Measurements from ENCODE around the gene CLDN12.
"Not testable (repeated sequence)": the region's sequence is repeated elsewhere in the genome, so short reads cannot be mapped to it uniquely, and the experiment has no call there.

The CLDN12 gene

DNA sequence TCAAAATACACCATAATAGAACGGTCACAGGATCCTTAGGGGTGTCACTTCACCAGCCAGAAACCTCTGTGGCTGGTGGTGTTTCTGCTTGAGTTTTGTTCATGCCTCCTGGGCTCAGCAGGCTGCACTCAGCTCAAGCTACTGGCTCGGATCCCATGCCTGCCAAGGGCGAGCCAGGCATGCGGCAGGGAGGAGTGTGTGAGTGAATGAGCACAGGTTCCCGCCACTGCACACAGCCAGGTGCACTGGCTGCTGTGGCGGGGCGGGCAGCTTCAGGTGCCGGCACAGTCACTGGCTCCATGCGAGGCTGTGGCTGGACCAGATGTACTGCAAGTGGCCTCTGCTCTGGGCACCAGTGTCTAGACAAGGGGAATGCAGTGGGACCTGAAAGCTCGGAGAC lies 29.5 kb downstream of the CLDN12 start:
- no peak for DNase-seq (ENCODE audit: low read depth, low spot score)

GRCh38 chr7:90433221-90433620 lies 30.0 kb downstream of the CLDN12 start:
- no peak for DNase-seq (ENCODE audit: low read depth, low spot score)

- no peak for DNase-seq (ENCODE audit: low read depth, low spot score)
Observed at GRCh38 chr7:90445633-90446032, 42.4 kb downstream of the CLDN12 start.

DNA sequence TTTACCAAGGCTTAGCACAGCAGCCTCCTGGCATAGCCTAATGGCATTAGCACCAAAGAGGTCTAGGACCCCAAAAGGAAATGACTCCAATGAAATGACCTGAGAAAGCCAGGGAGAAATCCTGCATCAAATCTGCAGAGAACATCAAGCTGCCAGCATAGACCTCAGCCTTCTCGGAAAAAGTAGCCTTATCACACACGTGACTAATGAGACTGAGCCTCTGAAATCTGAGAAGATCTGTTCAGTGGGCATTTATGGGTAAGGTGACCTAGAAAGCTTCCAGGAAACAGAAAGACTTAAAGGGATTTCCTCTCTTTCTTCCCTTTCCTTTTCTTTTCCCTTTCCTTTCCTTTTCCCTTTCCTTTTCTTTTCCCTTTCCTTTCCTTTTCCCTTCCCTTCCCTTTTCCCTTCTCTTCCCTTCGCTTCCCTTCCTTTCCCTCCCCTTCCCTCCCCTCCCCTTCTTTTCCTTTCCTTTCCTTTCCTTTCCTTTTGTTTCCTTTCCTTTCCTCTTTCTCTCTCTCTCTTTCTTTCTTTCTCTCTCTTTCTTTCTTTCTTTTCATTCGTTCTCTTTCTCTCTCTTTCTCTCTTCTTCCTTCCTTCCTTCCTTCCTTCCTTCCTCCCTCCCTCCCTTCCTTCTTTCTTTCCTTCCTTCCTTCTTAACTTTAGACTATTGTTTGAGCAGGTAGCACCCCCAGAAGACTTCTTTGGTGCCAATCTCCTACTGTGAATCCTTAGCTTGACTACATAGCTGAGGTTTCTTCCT lies 43.1 kb downstream of the CLDN12 start:
- no peak for DNase-seq (ENCODE audit: low read depth, low spot score)

DNA sequence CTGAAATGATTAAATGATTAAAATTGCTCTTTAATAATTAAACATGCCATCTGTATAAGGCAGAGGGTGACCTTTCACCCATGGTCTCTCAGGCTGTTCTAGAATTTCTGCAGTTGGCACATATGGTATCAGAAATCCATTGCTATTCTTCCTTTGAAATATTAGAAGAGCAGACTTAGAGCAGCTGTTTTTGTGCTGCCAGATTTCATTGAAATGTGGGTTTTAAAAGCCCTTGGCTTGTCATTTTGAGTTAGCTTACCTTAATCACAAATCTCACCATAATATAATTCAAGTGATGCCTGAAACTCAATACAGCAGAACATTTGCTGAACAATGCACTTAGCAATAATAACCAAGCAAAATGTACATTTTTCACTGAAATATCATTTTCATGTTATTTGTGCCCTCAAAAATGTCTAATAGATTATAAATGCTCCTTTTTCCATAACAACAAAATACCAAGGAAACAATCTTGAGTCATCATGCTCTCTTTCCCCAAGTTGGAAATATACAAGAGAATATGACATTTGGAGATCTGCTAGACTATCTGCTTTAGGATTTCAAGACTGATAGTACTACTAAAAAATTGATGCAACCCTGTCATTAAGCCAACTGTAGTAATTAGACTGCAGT lies 50.1 kb downstream of the CLDN12 start:
- no peak for DNase-seq (ENCODE audit: low read depth, low spot score)

DNA sequence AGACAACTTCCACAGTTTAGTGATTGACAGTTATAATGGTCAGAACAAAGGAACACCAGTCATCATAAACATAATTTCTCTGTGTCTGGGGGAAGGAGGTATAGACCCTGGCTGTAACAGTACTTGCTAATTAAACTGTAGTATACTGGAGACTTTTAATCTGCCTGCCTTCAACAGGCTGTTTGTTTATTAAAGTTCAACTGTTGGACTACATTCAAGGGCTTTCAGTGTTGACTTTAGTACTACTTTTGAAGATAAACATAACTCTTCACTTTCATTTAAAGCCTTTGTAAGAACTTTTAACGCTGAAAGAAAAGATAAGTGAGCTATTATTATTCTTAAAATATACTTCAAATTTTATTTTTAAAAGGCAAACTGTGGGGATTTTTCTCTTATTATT lies 50.7 kb downstream of the CLDN12 start:
- no peak for DNase-seq (ENCODE audit: low read depth, low spot score)

GRCh38 chr7:90455163-90456030 lies 52.1 kb downstream of the CLDN12 start:
- DNase-seq (ENCODE audit: low read depth, low spot score): no peak

DNA sequence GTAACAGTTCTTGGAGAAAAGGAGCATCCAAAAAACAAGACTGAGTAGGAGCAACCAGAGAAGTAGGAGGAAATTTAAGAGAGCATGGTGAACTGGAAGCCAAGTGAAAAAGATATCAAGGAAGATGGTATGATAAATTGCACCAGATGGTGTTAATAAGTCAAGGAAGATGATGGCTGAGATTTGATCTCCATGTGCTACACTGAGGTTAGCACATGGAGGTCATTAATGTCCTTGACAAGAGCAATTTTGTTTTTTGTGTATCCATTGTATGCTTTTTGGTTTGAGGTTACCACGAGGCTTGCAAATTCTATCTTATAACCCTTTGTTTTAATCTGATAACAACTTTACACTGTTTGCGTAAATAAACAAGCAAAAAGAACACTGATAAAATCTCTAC lies 54.8 kb downstream of the CLDN12 start:
- DNase-seq (ENCODE audit: low read depth, low spot score): no peak

DNA sequence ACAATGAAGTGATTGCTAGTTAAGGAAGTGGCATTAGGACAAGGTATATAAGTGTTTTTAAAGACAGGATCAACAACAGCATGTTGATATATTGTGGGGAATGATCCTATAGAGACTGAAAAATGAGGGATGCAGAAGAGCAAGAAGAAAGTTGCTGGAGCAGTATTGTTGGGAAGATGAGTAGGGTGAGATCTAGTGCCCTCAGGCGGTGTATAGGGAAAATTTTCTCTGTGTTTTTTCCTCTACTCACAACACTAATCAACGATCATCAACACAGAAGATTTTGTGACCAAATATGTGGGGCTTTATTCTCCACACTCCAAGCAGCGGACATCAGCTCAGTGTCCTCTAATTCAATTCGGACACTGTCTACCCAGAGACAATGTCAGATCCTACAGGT lies 56.6 kb downstream of the CLDN12 start:
- no peak for DNase-seq (ENCODE audit: low read depth, low spot score)

- no peak for DNase-seq (ENCODE audit: low read depth, low spot score)
Observed at GRCh38 chr7:90461219-90461618, 58.0 kb downstream of the CLDN12 start.

DNA sequence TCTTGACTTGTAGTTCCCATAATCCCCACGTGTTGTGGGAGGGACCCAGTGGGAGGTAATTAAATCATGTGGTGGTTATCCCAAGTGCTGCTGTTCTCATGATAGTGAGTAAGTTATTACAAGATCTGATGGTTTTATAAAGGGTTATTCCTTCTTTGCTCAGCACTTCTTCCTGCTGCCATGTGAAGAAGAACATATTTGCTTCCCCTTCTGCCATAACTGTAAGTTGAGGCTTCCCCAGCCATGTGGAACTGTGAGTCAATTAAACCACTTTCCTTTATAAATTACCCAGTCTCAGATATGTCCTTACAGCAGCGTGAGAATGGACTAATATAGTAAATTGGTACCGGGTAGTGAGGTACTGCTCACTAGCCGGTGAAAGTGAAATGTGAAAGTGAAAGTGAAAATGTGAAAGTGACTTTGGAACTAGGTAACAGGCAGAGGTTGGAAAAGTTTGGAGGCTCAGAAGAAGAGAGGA lies 59.9 kb downstream of the CLDN12 start:
- not testable (repeated sequence) for DNase-seq (ENCODE audit: low read depth, low spot score)

Data from activated naive CD8-positive, alpha-beta T cell treated with anti-CD3 and anti-CD28 coated beads, Interleukin-2, amount 50 U/mL, for 16 hours (primary cell).